ENCODE results near the gene CCAR1.
"Not testable (repeated sequence)": the region's sequence is repeated elsewhere in the genome, so short reads cannot be mapped to it uniquely, and the experiment has no call there.

Gene CCAR1

GRCh38 chr10:68829952-68830351, 108.9 kb downstream of the CCAR1 start:
- no peak for DNase-seq

GRCh38 chr10:68831961-68832455, 111.0 kb downstream of the CCAR1 start:
- no peak for DNase-seq

- DNase-seq, result no peak
These were observed 111.6 kb downstream of the CCAR1 start for GRCh38 chr10:68832601-68833000.

GRCh38 chr10:68837626-68838322, 116.7 kb downstream of the CCAR1 start:
- DNase-seq, result no peak

- not testable (repeated sequence) for DNase-seq
These were observed 119.6 kb downstream of the CCAR1 start for GRCh38 chr10:68840650-68841049.
